K562 (cell line): ENCODE data around the gene RNF214. TPM values are rescaled to one million over a fixed set of nuclear protein-coding genes. Genes with fewer than 3 reads are reported as not detected.

ENCODE experiments used
- ARID2 ChIP-seq: fragments of 450-650 bp; IDR thresholded peaks from 2 replicates; pipeline ENCODE4 v1.6.1; 2017; ENCODE audit warnings: antibody characterized with exemption, mild to moderate bottlenecking
- BRD4 ChIP-seq: fragments of 200-600 bp; sonication (generic); IDR thresholded peaks from 2 replicates; pipeline ENCODE4 v1.6.1; 2017; ENCODE audit warnings: inconsistent platforms
- CSDE1 ChIP-seq, 2 experiments: fragments of 450-650 bp; IDR thresholded peaks; 2 replicates each; pipeline ENCODE4 v1.6.1; 2016; ENCODE audit warnings: mild to moderate bottlenecking in 1 of 2
- HDAC6 ChIP-seq: IDR thresholded peaks from 2 replicates; pipeline ENCODE4 v1.6.1; 2012; ENCODE audit warnings: low read depth, mild to moderate bottlenecking, control low read depth, inconsistent platforms, low read length, moderate library complexity
- NR3C1 ChIP-seq: sonication (generic); formaldehyde crosslinking; IDR thresholded peaks from 2 replicates; pipeline ENCODE4 v1.8.1; 2022; ENCODE audit warnings: missing genetic modification reagents
- SAFB ChIP-seq: fragments of 200-400 bp; formaldehyde crosslinking; IDR thresholded peaks from 2 replicates; pipeline ENCODE4 v1.6.1; 2017; ENCODE audit warnings: low read depth, low read length, borderline replicate concordance
- STAG1 ChIP-seq: sonication (generic); formaldehyde crosslinking; IDR thresholded peaks from 2 replicates; pipeline ENCODE4 v1.5.0; 2020; ENCODE audit warnings: missing genetic modification reagents, borderline replicate concordance
- STAT5A ChIP-seq: IDR thresholded peaks from 2 replicates; pipeline ENCODE4 v1.6.1; 2012; ENCODE audit warnings: low read length, inconsistent platforms, borderline replicate concordance
- ZNF232 ChIP-seq: sonication (generic); formaldehyde crosslinking; IDR thresholded peaks from 2 replicates; pipeline ENCODE4 v1.8.0; 2022; ENCODE audit warnings: mild to moderate bottlenecking, missing genetic modification reagents
- ZNF668 ChIP-seq: fragments of 250-450 bp; sonication (Bioruptor Pico); IDR thresholded peaks from 2 replicates; pipeline ENCODE4 v1.8.0; 2022; ENCODE audit warnings: mild to moderate bottlenecking, inconsistent platforms
- ZZZ3 ChIP-seq: fragments of 450-650 bp; IDR thresholded peaks from 2 replicates; pipeline ENCODE4 v1.6.1; 2016; ENCODE audit warnings: antibody characterized with exemption, mild to moderate bottlenecking, moderate library complexity
- polyA plus RNA-seq, 8 experiments: library from polyadenylated mRNA; depleted of rRNA in 4 of 8; stranded (reverse) in 5 of 8; unstranded in 3 of 8; fragments of >200 nt; fragmentation: Nextera tagmentation in 2 of 8; fragmentation: Illumina TruSeq in 1 of 8; extraction: Ambion mirVana in 2 of 8; extraction: Trizol in 1 of 8; gene quantifications; 2 replicates each; pipeline versions ENCODE4 v1.2.1 to v1.2.3, GENCODE V29; 2011 to 2014; ENCODE audit warnings: inconsistent platforms in 1 of 8, missing spikeins in 1 of 8
- total RNA-seq, 7 experiments: library from RNA; depleted of rRNA in 6 of 7; stranded (reverse); fragments of >200 nt in 6 of 7; fragmentation: Illumina TruSeq in 2 of 7; extraction: Trizol in 2 of 7; gene quantifications; 2 replicates each; pipeline versions ENCODE4 v1.2.1 to v1.2.3, GENCODE V29; 2011 to 2021; ENCODE audit warnings: low replicate concordance in 1 of 7
- TF ChIP-seq, protein P1 (sequence below): fragments of 250-450 bp; sonication (Bioruptor Pico); IDR thresholded peaks from 2 replicates; pipeline ENCODE4 v1.8.0; 2022; ENCODE audit warnings: inconsistent platforms, mild to moderate bottlenecking, moderate library complexity, borderline replicate concordance
- TF ChIP-seq, protein P2 (sequence below): sonication (generic); formaldehyde crosslinking; IDR thresholded peaks from 2 replicates; pipeline ENCODE4 v1.8.0; 2023; ENCODE audit warnings: mild to moderate bottlenecking, missing genetic modification reagents
- TF ChIP-seq, protein P3 (sequence below): fragments of 250-450 bp; sonication (Bioruptor Pico); IDR thresholded peaks from 2 replicates; pipeline ENCODE4 v1.4.0; 2020
- TF ChIP-seq, protein P4 (sequence below), 2 experiments: fragments of 450-650 bp; IDR thresholded peaks; 2 replicates each; pipeline ENCODE4 v1.6.1; 2016; ENCODE audit warnings: mild to moderate bottlenecking in 2 of 2, borderline replicate concordance in 1 of 2, low read depth in 1 of 2, moderate library complexity in 1 of 2

The RNF214 gene
- total and polyA plus RNA-seq, 9 of the 15 experiments (the other 6 are each of a cell fraction or from before 2014, with no cell fraction given) = 6.6 to 24.8 (median 11.9) TPM

DNA sequence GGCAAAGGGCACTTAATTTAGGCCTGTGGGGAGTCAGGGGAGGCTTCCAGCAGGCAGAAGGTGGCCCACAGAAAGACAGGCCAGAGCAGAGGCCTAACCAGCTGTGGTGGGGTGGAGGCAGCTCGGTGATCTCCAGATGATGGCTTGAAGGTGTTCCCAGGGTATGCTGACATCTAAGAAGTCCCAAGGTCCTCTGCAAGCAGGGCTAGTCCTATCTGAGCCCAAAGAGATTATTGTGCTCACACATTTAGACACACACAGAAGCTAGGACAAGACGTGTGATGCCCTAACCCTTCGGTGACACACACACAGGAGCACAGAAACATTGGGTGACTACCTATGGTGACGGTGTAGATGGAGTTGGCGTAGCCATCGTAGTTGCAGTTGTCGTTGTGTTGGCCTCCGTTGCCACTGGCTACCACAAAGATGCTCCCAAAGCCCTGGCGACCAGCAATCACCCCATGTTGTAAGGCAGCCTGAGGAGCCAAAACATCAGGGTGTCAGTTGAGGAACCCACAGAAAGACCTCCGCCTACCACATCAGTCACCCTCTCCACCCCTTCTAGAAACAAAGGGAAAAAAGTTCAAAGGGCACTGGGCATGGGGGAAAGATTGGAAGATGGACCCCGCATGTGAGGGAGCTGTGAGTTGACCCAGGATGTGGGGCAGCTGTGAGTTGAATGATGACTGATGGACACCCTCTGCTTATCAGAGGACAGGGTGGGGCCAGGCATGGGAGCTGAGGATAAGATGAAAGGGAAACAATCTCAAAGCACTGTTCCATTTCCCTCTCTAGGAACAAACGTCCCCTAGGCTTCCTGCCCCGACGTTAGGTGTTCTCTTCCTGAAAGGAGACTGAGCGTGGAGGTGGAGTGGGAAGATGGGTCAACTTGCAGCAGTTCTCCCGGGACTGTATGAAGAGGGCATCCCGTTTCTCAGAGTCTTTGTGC lies 8.5 kb upstream of the RNF214 start (continued):
- TF ChIP-seq, protein P1, sequence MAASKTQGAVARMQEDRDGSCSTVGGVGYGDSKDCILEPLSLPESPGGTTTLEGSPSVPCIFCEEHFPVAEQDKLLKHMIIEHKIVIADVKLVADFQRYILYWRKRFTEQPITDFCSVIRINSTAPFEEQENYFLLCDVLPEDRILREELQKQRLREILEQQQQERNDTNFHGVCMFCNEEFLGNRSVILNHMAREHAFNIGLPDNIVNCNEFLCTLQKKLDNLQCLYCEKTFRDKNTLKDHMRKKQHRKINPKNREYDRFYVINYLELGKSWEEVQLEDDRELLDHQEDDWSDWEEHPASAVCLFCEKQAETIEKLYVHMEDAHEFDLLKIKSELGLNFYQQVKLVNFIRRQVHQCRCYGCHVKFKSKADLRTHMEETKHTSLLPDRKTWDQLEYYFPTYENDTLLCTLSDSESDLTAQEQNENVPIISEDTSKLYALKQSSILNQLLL (CRISPR knock-in tag) = no peak
- no peak for TF ChIP-seq ZNF668 (CRISPR knock-in tag)
- TF ChIP-seq, protein P2, sequence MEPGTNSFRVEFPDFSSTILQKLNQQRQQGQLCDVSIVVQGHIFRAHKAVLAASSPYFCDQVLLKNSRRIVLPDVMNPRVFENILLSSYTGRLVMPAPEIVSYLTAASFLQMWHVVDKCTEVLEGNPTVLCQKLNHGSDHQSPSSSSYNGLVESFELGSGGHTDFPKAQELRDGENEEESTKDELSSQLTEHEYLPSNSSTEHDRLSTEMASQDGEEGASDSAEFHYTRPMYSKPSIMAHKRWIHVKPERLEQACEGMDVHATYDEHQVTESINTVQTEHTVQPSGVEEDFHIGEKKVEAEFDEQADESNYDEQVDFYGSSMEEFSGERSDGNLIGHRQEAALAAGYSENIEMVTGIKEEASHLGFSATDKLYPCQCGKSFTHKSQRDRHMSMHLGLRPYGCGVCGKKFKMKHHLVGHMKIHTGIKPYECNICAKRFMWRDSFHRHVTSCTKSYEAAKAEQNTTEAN (CRISPR knock-in tag) = no peak
- TF ChIP-seq ZNF232 (CRISPR knock-in tag) = no peak
- TF ChIP-seq STAG1 (CRISPR knock-in tag) = no peak
- TF ChIP-seq STAT5A = peak; percentile 90
- no peak for TF ChIP-seq CSDE1 (IDR thresholded peaks at IDR 0.05)
- no peak for TF ChIP-seq NR3C1 (CRISPR knock-in tag)
- TF ChIP-seq ARID2 = no peak
- no peak for TF ChIP-seq HDAC6
- TF ChIP-seq, protein P3, sequence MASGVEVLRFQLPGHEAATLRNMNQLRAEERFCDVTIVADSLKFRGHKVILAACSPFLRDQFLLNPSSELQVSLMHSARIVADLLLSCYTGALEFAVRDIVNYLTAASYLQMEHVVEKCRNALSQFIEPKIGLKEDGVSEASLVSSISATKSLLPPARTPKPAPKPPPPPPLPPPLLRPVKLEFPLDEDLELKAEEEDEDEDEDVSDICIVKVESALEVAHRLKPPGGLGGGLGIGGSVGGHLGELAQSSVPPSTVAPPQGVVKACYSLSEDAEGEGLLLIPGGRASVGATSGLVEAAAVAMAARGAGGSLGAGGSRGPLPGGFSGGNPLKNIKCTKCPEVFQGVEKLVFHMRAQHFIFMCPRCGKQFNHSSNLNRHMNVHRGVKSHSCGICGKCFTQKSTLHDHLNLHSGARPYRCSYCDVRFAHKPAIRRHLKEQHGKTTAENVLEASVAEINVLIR = no peak
- TF ChIP-seq SAFB = no peak
- TF ChIP-seq, protein P4, sequence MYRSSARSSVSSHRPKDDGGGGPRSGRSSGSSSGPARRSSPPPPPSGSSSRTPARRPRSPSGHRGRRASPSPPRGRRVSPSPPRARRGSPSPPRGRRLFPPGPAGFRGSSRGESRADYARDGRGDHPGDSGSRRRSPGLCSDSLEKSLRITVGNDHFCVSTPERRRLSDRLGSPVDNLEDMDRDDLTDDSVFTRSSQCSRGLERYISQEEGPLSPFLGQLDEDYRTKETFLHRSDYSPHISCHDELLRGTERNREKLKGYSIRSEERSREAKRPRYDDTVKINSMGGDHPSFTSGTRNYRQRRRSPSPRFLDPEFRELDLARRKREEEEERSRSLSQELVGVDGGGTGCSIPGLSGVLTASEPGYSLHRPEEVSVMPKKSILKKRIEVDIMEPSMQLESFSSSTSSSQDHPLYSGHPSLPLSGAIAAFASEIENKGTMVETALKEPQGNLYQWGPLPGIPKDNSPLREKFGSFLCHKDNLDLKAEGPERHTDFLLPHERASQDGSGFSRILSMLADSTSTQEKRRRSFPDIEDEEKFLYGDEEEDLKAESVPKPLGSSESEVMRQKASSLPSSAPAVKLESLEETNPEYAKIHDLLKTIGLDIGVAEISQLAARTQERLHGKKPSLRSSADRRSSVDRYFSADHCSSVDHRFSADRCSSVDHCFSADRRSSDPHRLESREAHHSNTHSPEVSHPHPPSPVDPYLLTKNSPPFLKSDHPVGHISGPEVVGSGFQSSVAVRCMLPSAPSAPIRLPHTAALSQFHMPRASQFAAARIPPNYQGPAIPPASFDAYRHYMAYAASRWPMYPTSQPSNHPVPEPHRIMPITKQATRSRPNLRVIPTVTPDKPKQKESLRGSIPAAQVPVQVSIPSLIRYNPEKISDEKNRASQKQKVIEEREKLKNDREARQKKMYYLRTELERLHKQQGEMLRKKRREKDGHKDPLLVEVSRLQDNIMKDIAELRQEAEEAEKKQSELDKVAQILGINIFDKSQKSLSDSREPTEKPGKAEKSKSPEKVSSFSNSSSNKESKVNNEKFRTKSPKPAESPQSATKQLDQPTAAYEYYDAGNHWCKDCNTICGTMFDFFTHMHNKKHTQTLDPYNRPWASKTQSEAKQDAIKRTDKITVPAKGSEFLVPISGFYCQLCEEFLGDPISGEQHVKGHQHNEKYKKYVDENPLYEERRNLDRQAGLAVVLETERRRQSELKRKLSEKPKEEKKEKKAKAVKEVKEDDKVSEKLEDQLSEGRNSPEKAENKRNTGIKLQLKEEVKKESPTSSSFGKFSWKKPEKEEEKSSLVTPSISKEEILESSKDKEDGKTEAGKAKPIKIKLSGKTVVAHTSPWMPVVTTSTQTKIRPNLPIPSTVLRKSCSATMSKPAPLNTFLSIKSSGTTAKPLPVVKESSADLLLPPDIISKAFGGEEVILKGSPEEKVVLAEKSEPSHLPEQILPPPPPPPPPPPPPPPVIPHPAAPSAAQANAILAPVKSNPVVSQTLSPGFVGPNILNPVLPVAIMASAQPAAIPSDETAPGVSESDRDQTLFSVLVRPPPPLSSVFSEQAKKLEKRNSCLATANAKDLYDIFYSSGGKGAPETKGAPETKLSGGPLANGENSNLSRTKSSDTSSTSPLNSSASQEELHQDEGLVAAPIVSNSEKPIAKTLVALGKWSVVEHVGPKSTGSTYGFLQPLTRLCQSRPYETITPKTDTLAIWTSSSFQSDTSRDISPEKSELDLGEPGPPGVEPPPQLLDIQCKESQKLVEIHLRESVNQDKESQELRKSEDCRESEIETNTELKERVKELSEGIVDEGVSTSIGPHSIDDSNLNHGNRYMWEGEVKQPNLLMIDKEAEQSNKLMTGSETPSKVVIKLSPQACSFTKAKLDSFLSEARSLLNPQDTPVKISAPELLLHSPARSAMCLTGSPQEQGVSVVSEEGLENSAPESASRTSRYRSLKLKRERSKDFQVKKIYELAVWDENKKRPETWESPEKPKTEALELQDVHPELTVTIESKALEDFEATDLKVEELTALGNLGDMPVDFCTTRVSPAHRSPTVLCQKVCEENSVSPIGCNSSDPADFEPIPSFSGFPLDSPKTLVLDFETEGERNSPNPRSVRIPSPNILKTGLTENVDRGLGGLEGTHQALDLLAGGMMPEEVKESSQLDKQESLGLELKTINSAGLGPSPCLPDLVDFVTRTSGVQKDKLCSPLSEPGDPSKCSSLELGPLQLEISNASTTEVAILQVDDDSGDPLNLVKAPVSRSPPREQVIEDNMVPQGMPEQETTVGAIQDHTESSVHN (IDR thresholded peaks at IDR 0.05; ENCODE audit: borderline replicate concordance in 1 of 2, low read depth in 1 of 2) = no peak
- TF ChIP-seq ZZZ3 = no peak
- TF ChIP-seq BRD4 = no peak
